Measurements from ENCODE around the gene MRPS7.
"Not testable (repeated sequence)": the region's sequence is repeated elsewhere in the genome, so short reads cannot be mapped to it uniquely, and the experiment has no call there.

The MRPS7 gene

DNA sequence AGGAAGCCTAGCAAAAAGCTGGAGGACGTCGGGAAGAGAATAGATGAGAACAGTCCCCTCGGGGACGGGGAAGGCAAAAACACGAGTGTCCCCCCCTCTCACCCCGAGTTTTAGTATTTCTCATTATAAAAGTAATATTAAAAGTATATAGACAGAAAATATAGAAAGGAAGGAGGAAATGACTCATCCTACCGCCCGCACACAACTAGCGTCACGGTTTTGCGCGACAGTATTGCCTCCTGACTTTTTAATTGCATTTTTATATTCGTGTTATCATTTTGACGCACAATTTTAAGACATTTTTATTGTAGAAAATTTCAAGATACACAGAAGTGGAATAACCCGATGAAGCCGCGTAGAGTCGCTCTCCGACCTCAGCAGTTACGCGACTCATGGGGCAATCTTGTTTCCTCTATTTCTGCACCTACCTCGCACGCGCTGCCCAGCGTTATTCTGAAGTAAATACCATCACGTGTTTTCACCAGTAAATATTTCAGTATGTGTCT is 28.2 kb downstream of the MRPS7 start (continued):
- TF ChIP-seq, protein P1, sequence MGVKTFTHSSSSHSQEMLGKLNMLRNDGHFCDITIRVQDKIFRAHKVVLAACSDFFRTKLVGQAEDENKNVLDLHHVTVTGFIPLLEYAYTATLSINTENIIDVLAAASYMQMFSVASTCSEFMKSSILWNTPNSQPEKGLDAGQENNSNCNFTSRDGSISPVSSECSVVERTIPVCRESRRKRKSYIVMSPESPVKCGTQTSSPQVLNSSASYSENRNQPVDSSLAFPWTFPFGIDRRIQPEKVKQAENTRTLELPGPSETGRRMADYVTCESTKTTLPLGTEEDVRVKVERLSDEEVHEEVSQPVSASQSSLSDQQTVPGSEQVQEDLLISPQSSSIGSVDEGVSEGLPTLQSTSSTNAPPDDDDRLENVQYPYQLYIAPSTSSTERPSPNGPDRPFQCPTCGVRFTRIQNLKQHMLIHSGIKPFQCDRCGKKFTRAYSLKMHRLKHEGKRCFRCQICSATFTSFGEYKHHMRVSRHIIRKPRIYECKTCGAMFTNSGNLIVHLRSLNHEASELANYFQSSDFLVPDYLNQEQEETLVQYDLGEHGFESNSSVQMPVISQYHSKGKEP (tag by site-specific recombination; IDR thresholded peaks at IDR 0.05) = no peak
- TF ChIP-seq, protein P2, sequence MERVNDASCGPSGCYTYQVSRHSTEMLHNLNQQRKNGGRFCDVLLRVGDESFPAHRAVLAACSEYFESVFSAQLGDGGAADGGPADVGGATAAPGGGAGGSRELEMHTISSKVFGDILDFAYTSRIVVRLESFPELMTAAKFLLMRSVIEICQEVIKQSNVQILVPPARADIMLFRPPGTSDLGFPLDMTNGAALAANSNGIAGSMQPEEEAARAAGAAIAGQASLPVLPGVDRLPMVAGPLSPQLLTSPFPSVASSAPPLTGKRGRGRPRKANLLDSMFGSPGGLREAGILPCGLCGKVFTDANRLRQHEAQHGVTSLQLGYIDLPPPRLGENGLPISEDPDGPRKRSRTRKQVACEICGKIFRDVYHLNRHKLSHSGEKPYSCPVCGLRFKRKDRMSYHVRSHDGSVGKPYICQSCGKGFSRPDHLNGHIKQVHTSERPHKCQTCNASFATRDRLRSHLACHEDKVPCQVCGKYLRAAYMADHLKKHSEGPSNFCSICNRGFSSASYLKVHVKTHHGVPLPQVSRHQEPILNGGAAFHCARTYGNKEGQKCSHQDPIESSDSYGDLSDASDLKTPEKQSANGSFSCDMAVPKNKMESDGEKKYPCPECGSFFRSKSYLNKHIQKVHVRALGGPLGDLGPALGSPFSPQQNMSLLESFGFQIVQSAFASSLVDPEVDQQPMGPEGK (tag by site-specific recombination; IDR thresholded peaks at IDR 0.05) = peak; percentile 23; the same call in 1 of the 2 replicates
- TF ChIP-seq ZNF214 (tag by site-specific recombination; IDR thresholded peaks at IDR 0.05; ENCODE audit: borderline replicate concordance) = no peak
- TF ChIP-seq ZNF132 (tag by site-specific recombination; IDR thresholded peaks at IDR 0.05; ENCODE audit: borderline replicate concordance) = no peak
- TF ChIP-seq WT1 (tag by site-specific recombination; IDR thresholded peaks at IDR 0.05) = no peak
- no peak for TF ChIP-seq ZNF391 (tag by site-specific recombination; IDR thresholded peaks at IDR 0.05; ENCODE audit: borderline replicate concordance, low read depth)
- TF ChIP-seq ZNF423 (tag by site-specific recombination; IDR thresholded peaks at IDR 0.05) = no peak
- TF ChIP-seq, protein P3, sequence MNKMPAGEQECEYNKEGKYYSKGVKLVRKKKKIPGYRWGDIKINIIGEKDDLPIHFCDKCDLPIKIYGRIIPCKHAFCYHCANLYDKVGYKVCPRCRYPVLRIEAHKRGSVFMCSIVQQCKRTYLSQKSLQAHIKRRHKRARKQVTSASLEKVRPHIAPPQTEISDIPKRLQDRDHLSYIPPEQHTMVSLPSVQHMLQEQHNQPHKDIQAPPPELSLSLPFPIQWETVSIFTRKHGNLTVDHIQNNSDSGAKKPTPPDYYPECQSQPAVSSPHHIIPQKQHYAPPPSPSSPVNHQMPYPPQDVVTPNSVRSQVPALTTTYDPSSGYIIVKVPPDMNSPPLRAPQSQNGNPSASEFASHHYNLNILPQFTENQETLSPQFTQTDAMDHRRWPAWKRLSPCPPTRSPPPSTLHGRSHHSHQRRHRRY (tag by site-specific recombination; IDR thresholded peaks at IDR 0.05) = no peak
- TF ChIP-seq YY2 (tag by site-specific recombination; IDR thresholded peaks at IDR 0.05) = no peak
- TF ChIP-seq GFI1B (tag by site-specific recombination; IDR thresholded peaks at IDR 0.05) = no peak
- TF ChIP-seq ZNF2 (tag by site-specific recombination; IDR thresholded peaks at IDR 0.05) = no peak
- TF ChIP-seq ZNF830 (tag by site-specific recombination; IDR thresholded peaks at IDR 0.05; ENCODE audit: low read depth) = no peak
- TF ChIP-seq ZNF23 (tag by site-specific recombination; IDR thresholded peaks at IDR 0.05; ENCODE audit: borderline replicate concordance) = no peak
- TF ChIP-seq, protein P4, sequence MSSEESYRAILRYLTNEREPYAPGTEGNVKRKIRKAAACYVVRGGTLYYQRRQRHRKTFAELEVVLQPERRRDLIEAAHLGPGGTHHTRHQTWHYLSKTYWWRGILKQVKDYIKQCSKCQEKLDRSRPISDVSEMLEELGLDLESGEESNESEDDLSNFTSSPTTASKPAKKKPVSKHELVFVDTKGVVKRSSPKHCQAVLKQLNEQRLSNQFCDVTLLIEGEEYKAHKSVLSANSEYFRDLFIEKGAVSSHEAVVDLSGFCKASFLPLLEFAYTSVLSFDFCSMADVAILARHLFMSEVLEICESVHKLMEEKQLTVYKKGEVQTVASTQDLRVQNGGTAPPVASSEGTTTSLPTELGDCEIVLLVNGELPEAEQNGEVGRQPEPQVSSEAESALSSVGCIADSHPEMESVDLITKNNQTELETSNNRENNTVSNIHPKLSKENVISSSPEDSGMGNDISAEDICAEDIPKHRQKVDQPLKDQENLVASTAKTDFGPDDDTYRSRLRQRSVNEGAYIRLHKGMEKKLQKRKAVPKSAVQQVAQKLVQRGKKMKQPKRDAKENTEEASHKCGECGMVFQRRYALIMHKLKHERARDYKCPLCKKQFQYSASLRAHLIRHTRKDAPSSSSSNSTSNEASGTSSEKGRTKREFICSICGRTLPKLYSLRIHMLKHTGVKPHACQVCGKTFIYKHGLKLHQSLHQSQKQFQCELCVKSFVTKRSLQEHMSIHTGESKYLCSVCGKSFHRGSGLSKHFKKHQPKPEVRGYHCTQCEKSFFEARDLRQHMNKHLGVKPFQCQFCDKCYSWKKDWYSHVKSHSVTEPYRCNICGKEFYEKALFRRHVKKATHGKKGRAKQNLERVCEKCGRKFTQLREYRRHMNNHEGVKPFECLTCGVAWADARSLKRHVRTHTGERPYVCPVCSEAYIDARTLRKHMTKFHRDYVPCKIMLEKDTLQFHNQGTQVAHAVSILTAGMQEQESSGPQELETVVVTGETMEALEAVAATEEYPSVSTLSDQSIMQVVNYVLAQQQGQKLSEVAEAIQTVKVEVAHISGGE (tag by site-specific recombination; conservative IDR thresholded peaks at IDR 0.05; ENCODE audit: low read depth) = peak; percentile 54

DNA sequence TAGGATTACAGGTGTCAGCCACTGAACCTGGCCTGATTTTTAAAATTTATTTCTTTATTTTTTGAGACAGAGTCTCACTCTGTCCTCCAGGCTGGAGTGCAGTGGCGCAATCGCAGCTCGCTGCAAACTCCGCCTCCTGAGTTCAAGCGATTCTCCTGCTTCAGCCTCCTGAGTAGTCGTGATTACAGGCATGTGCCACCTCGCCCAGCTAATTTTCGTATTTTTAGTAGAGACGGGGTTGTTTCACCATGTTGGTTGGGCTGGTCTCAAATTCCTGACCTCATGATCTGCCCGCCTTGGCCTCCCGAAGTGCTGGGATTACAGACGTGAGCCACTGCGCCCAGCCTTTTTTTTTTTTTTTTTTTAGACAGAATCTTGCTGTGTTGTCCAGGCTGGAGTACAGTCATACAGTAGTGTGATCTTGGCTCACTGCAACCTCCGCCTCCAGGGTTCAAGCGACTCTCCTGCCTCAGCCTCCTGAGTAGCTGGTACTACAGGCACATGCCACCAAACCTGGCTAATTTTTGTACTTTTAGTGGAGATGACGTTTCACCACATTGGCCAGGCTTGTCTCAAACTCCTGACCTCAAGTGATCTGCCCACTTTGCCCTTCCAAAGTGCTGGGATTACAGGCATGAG is 31.2 kb downstream of the MRPS7 start:
- H3K27ac ChIP-seq (ENCODE audit: extremely low read depth, low read depth, low read length); H3K9me3 ChIP-seq (ENCODE audit: control insufficient read depth, insufficient read depth, low read depth, low read length); H3K4me1 ChIP-seq (ENCODE audit: control insufficient read depth, insufficient read depth, low read length); H3K36me3 ChIP-seq (ENCODE audit: control insufficient read depth in 2 of 2, insufficient read depth in 1 of 2, low read length in 2 of 2); H3K4me3 ChIP-seq (ENCODE audit: low read depth, low read length): not testable (repeated sequence)
- TF ChIP-seq ZNF121 (tag by site-specific recombination; IDR thresholded peaks at IDR 0.05) = peak; percentile 68; the same call in 1 of the 2 replicates
- ChIA-PET CTCF (interaction anchor here (0.6 to 1.3 kb wide), 3 partner anchors 21 to 219 kb away, joined by 3 to 4 read pairs (median 3); no protein-coding TSS in a partner anchor), POLR2A (interaction anchor here (1.1 kb wide), 1 partner anchor 233 kb away, joined by 4 read pairs; the partner anchor contains the start of gene LLGL2)

Measured in HEK293 (cell line).